Neural progenitor cell (in vitro differentiated cells): ENCODE results near the gene MYH15. TPM values are rescaled to one million over a fixed set of nuclear protein-coding genes. Genes with fewer than 3 reads are reported as not detected.

Source experiments
- DNase-seq: peaks from one replicate; pipeline ENCODE4 v3.0.0-alpha.2; 2016; ENCODE audit warnings: low spot score
- H2AFZ ChIP-seq: fragments of 200-600 bp; sonication (generic); replicated peaks from 2 replicates; pipeline ENCODE4 v1.6.1; 2016; ENCODE audit warnings: antibody characterized with exemption
- H3F3A ChIP-seq: fragments of 200-600 bp; sonication (generic); 2 replicates; pipeline ENCODE4 v1.6.1; 2016; ENCODE audit warnings: antibody characterized with exemption, low read depth
- H3K27ac ChIP-seq: fragments of 200-600 bp; sonication (generic); 2 replicates; pipeline ENCODE4 v1.5.1; 2016; ENCODE audit warnings: mild to moderate bottlenecking
- H3K27me3 ChIP-seq: fragments of 200-600 bp; sonication (generic); 2 replicates; pipeline ENCODE4 v1.6.1; 2016; ENCODE audit warnings: mild to moderate bottlenecking, moderate library complexity
- H3K36me3 ChIP-seq: fragments of 200-600 bp; sonication (generic); 2 replicates; pipeline ENCODE4 v1.5.1; 2016
- H3K4me1 ChIP-seq: fragments of 200-600 bp; sonication (generic); 2 replicates; pipeline ENCODE4 v1.6.1; 2016; ENCODE audit warnings: mixed run types
- H3K4me2 ChIP-seq: fragments of 200-600 bp; sonication (generic); 2 replicates; pipeline ENCODE4 v1.6.1; 2016
- H3K4me3 ChIP-seq: fragments of 200-600 bp; sonication (generic); 2 replicates; pipeline ENCODE4 v1.5.1; 2016
- H3K79me2 ChIP-seq: fragments of 200-600 bp; sonication (generic); 2 replicates; pipeline ENCODE4 v1.6.1; 2016; ENCODE audit warnings: low read depth
- H3K9ac ChIP-seq: fragments of 200-600 bp; sonication (generic); 2 replicates; pipeline ENCODE4 v1.6.1; 2016
- H3K9me3 ChIP-seq: fragments of 200-600 bp; sonication (generic); 2 replicates; pipeline ENCODE4 v1.5.1; 2016; ENCODE audit warnings: low read depth
- H4K20me1 ChIP-seq: fragments of 200-600 bp; sonication (generic); 2 replicates; pipeline ENCODE4 v1.6.1; 2016; ENCODE audit warnings: low read depth
- H3K27ac Mint-ChIP-seq: 3 replicates; pipeline ENCODE4 v1.8.0; 2021; ENCODE audit warnings: mixed read lengths
- H3K27me3 Mint-ChIP-seq: 2 replicates; pipeline ENCODE4 v1.8.0; 2022; ENCODE audit warnings: low read depth, mild to moderate bottlenecking, inconsistent platforms, moderate library complexity, mixed read lengths; ENCODE audit not compliant: insufficient read depth
- H3K36me3 Mint-ChIP-seq: 3 replicates; pipeline ENCODE4 v1.8.0; 2021; ENCODE audit warnings: mixed read lengths
- H3K4me1 Mint-ChIP-seq: 3 replicates; pipeline ENCODE4 v1.8.0; 2021; ENCODE audit warnings: mixed read lengths
- H3K4me3 Mint-ChIP-seq: 3 replicates; pipeline ENCODE4 v1.8.0; 2021; ENCODE audit warnings: mild to moderate bottlenecking, moderate library complexity, mixed read lengths
- H3K9me3 Mint-ChIP-seq: 3 replicates; pipeline ENCODE4 v1.8.0; 2020; ENCODE audit warnings: mixed read lengths
- EZH2 ChIP-seq: fragments of 200-600 bp; sonication (generic); IDR thresholded peaks from 2 replicates; pipeline ENCODE4 v1.6.1; 2017; ENCODE audit warnings: antibody characterized with exemption, mild to moderate bottlenecking, moderate library complexity
- EZH2phosphoT487 ChIP-seq: fragments of 200-600 bp; sonication (generic); IDR thresholded peaks from 2 replicates; pipeline ENCODE4 v1.6.1; 2017; ENCODE audit warnings: antibody characterized with exemption
- total RNA-seq: library from RNA; depleted of rRNA; stranded (reverse); fragments of >200 nt; gene quantifications from 2 replicates; pipeline ENCODE4 v1.2.3, GENCODE V29; 2015; ENCODE audit warnings: low replicate concordance
- TF ChIP-seq, protein P1 (sequence below): fragments of 200-600 bp; sonication (generic); IDR thresholded peaks from 2 replicates; pipeline ENCODE4 v1.5.1; 2017; ENCODE audit warnings: antibody characterized with exemption, mild to moderate bottlenecking

MYH15 gene
- total RNA-seq, 1 donor from 2014 or later, result not detected

DNA sequence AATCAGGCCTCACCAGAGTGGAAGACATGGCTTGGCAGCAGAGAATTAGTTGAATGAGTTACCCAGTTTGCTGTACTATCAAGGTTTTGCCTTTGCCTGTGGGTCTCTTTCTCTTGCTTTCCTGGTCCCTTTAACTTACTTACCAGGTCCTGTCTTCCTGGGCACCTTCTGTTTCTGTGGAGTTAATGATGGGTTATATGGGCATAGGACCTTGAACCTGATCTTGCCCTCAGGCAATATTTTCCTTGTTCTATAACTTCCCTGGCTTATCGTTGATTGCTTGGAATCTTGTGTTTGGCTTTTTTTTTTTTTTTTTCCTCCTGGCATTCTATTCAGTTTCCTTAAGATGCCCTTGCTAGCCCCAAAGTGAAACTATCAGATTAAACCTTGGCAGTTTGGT lies 107.2 kb downstream of the MYH15 start:
- Histone ChIP-seq H3K36me3 (no peaks in the 10 kb centered on the region), H2AFZ (no peak overlapping the region), H3K27ac (no peak overlapping the region), H3K9me3 (no peaks in the 10 kb centered on the region), H3K27me3 (no peaks in the 10 kb centered on the region), H4K20me1 (no peaks in the 10 kb centered on the region), H3K9ac (no peak overlapping the region), H3K4me3 (no peak overlapping the region), H3F3A (no peaks in the 10 kb centered on the region), H3K4me2 (no peak overlapping the region), H3K79me2 (no peaks in the 10 kb centered on the region), H3K4me1 (peaks cover 8% of the 10 kb centered on the region)
- Mint-ChIP-seq H3K9me3 (peaks cover 12% of the 10 kb centered on the region), H3K27me3 (no peaks in the 10 kb centered on the region), H3K36me3 (no peaks in the 10 kb centered on the region), H3K4me1 (peaks cover 46% of the 10 kb centered on the region), H3K4me3 (no peak overlapping the region), H3K27ac (peak overlapping the region; percentile 72)
- DNase-seq, result no peak
- TF ChIP-seq EZH2phosphoT487 (no peak), EZH2 (no peak)
- TF ChIP-seq, protein P1, sequence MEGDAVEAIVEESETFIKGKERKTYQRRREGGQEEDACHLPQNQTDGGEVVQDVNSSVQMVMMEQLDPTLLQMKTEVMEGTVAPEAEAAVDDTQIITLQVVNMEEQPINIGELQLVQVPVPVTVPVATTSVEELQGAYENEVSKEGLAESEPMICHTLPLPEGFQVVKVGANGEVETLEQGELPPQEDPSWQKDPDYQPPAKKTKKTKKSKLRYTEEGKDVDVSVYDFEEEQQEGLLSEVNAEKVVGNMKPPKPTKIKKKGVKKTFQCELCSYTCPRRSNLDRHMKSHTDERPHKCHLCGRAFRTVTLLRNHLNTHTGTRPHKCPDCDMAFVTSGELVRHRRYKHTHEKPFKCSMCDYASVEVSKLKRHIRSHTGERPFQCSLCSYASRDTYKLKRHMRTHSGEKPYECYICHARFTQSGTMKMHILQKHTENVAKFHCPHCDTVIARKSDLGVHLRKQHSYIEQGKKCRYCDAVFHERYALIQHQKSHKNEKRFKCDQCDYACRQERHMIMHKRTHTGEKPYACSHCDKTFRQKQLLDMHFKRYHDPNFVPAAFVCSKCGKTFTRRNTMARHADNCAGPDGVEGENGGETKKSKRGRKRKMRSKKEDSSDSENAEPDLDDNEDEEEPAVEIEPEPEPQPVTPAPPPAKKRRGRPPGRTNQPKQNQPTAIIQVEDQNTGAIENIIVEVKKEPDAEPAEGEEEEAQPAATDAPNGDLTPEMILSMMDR, result no peak

DNA sequence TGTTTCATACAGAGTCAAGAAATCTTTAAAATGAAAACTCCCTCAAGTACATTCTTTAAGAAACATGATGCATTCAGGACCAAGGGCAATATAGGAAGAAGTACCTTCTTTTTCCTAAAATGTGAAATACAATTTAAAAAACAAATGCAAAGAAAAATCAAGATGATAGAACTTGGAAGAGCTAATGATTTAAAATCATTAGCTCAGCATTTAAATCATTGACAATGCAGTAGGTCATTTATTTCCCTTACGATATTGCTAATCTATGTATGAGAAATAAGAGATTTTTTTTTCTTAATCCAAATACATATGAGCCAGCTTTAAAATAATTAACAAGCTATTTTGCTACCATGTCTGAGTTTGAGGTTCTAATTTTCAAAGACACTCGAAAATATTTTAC lies 108.6 kb downstream of the MYH15 start:
- Histone ChIP-seq H3K4me1 (peaks cover 8% of the 10 kb centered on the region), H3K27ac (no peak overlapping the region), H3K9ac (no peak overlapping the region), H3F3A (no peaks in the 10 kb centered on the region), H2AFZ (no peak overlapping the region), H3K9me3 (no peaks in the 10 kb centered on the region), H3K4me2 (no peak overlapping the region), H3K79me2 (no peaks in the 10 kb centered on the region), H3K27me3 (no peaks in the 10 kb centered on the region), H3K4me3 (no peak overlapping the region), H3K36me3 (no peaks in the 10 kb centered on the region), H4K20me1 (no peaks in the 10 kb centered on the region)
- H3K4me1 Mint-ChIP-seq, result peaks cover 45% of the 10 kb centered on the region
- H3K9me3 Mint-ChIP-seq, result peaks cover 12% of the 10 kb centered on the region
- H3K27me3 Mint-ChIP-seq, result peaks cover 2% of the 10 kb centered on the region
- H3K4me3 Mint-ChIP-seq, result no peak overlapping the region
- peaks cover 3% of the 10 kb centered on the region for H3K36me3 Mint-ChIP-seq
- H3K27ac Mint-ChIP-seq, result no peak overlapping the region
- TF ChIP-seq, protein P1, result no peak
- no peak for TF ChIP-seq EZH2phosphoT487
- TF ChIP-seq EZH2, result no peak
- no peak for DNase-seq

DNA sequence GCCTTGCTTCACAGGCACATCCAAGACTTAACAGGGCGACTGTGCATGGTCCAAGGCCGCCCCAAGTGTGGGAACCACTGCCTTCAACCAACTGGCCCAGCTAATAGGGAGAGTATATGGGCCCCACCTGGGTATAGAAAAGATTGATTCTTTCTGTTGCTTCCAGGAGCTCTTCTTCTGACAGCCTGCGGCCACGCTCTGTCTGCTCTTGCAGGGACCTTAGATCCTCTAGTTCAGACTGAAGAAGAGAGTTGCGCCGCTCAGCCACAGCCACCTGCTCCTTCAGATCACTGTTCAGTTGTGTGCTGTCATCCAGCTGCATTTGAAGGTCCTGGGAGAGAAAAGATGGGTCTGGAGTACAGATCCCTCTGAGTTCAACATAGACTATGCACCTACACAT lies 111.9 kb downstream of the MYH15 start:
- peaks cover 12% of the 10 kb centered on the region for H3K9me3 Mint-ChIP-seq
- DNase-seq, result no peak
- H3K27ac Mint-ChIP-seq, result no peak overlapping the region
- H4K20me1 ChIP-seq, result no peaks in the 10 kb centered on the region
- TF ChIP-seq, protein P1, result no peak
- no peak for TF ChIP-seq EZH2phosphoT487
- H3K4me1 Mint-ChIP-seq, result peaks cover 20% of the 10 kb centered on the region
- no peaks in the 10 kb centered on the region for H3K36me3 ChIP-seq
- H3F3A ChIP-seq, result no peaks in the 10 kb centered on the region
- H3K9me3 ChIP-seq, result no peaks in the 10 kb centered on the region
- H3K79me2 ChIP-seq, result no peaks in the 10 kb centered on the region
- H3K27me3 ChIP-seq, result no peaks in the 10 kb centered on the region
- H3K27ac ChIP-seq, result no peak overlapping the region
- H3K27me3 Mint-ChIP-seq, result peaks cover 2% of the 10 kb centered on the region
- no peak overlapping the region for H2AFZ ChIP-seq
- H3K36me3 Mint-ChIP-seq, result peaks cover 3% of the 10 kb centered on the region
- no peaks in the 10 kb centered on the region for H3K4me1 ChIP-seq
- no peak overlapping the region for H3K4me3 Mint-ChIP-seq
- no peak overlapping the region for H3K4me3 ChIP-seq
- no peak overlapping the region for H3K4me2 ChIP-seq
- H3K9ac ChIP-seq, result no peak overlapping the region
